CD4-positive, alpha-beta T cell treated with Interleukin-15 for 4 hours (primary cell): ENCODE results near the gene ANKS4B.
"Not testable (repeated sequence)": the region's sequence is repeated elsewhere in the genome, so short reads cannot be mapped to it uniquely, and the experiment has no call there.

Experiments used
- DNase-seq: peaks from one replicate; pipeline ENCODE4 v3.0.0-alpha.2; 2020; ENCODE audit warnings: low spot score

Gene ANKS4B

GRCh38 chr16:21289789-21290188 lies 56.3 kb downstream of the ANKS4B start:
- DNase-seq: not testable (repeated sequence)

DNA sequence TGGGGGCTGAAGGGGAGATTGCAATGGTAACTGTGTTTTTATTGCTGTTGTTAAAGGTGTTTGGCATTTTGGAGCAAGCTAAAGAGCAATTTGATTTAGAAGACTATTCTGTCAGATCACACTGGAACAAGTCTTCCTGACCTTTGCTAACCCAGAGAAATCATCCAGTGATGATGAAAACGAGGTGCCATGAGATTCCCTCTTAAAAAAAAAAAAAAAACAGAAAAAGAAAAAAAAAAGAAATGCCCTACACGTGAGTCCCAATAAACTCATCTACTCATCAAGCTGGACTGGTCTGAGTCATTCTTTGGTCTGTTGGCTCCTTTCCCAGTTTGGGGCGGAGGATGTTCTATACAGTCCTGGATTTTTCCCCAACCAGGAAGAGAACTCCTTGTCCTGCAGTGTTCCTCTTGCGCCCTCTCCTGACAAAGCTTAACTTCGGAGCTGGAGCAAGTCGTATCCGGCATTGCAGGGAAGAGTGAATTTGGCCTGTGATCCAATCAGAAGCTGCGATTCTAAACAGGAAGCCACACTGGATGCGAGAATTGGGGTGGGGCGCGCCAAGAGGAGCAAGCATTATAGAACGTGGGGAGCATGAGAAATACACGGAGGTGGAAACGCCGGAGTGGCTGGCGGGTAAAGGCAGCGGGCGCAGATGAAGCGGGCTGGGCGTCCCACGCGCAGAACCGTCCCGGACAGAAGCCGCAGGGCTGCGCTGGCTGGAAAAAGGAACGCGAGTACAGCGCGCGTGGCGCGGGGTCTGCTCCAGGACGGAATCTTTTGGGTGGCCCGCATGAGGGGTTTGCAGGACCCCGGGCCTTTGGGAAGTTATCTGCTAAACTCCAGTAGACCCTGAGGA lies 67.0 kb downstream of the ANKS4B start:
- DNase-seq: peak; percentile 35

DNA sequence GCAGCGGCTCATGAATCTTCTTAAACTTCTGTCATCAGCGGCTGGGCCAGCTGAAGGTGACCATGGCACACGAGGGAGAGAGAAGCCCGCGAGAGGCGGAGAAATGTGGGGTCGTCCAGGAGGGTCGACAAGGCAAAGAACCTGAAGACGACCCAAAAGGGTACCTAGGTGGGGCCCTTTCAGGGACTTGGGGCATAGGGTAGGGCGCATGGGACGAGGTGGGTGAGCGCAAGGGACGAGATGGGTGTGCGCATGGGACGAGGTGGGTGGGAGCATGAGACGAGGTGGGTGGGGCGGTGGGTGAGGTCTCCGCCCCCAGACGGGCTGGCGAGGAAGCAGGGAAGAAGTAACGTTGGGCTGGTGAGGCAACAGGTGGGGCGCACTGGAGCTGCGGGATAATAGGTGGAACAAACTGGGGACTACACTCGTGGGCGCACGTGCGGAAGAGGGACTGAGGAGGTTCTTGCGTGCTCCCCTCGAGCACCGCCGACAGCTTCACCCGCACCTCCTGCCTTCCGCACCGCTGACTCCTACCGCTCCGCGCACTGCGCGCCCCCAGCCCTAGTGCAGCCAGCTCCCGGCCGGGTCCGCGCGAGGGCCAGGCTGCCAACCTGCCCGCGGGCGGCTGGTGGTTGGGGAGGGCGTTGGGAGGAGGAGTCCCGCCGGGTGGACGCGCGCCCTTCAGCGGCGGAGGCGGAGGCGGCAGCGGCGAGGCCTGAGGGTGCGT lies 67.8 kb downstream of the ANKS4B start:
- DNase-seq: no peak

DNA sequence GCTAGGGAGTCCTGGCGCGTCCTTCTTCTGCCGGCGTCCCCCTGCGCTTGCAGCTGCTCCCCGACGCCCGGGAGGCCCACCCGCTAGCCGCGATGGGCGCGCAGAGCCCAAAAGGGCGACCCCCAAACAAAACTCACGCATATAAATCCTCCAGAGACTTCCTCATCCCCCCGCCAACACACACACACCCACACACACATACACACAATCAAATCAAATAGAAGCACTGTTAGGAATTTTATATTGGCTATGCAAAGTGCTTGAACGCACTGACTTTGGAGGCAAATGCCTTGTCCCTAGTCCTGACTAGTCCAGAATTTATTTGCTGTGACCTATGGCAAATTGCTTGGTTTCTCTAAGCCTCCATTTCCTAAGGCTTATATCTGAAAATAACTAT lies 68.4 kb downstream of the ANKS4B start:
- DNase-seq: no peak

DNA sequence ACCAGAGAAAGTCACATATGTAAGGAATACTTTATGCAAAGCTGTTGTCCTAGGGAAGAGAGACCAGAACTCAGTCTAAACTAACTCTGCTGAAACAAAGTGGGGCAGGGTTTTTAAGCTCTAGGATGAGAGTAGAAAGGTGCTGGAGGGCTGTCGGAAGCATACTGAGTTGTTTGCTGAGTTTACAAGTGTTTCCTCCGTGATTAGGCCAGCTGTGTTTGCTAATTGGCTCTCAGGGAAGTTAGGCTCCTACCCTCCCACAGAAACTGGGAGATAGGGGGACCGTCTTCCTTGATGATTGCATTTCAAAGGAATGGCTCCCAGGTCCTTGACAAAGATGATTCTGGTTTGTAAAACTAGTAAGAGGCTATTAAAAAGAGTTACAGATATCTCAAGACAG lies 69.0 kb downstream of the ANKS4B start:
- no peak for DNase-seq

- DNase-seq: no peak
Observed at GRCh38 chr16:21302898-21303528, 69.5 kb downstream of the ANKS4B start.
